ENCODE data around the gene DBNDD1.

DNA sequence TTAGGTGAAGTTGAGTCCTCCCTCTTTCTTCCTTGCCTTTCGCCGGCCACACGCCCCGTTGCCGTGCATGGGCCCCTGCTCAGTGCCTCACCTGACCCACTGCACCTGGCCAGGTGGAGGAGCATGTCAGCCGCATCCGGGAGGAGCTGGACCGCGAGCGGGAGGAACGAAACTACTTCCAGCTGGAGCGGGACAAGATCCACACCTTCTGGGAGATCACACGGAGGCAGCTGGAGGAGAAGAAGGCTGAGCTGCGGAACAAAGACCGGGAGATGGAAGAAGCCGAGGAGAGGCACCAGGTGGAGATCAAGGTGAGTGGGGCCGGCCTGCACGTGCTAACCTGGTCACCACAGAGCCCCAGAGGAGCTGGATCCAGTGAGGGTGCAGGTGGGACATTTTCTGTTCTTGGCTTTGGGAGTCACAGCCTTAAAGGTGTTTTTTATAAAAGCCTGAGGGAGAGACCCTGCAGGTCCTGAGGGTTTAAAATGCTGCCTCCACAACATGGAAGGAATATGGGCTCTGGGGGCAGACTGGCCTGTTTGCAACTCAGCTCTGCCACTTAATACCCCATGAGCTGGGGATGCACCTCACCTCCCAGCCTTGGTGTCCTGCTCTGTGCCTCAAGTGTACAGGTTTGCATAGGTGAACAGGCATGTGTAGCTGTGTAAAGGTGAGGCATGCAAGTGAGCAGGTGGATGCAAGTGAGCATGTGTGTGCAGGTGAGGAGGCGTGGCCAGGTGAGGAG is 12.1 kb upstream of the DBNDD1 start:
- no peak for TF ChIP-seq FOS (IDR thresholded peaks at IDR 0.05; ENCODE audit: borderline replicate concordance, insufficient read depth, low read length)
- TF ChIP-seq EZH2 (IDR thresholded peaks at IDR 0.05; ENCODE audit: borderline replicate concordance, low read depth, low read length, severe bottlenecking), result no peak
- TF ChIP-seq, protein P1, sequence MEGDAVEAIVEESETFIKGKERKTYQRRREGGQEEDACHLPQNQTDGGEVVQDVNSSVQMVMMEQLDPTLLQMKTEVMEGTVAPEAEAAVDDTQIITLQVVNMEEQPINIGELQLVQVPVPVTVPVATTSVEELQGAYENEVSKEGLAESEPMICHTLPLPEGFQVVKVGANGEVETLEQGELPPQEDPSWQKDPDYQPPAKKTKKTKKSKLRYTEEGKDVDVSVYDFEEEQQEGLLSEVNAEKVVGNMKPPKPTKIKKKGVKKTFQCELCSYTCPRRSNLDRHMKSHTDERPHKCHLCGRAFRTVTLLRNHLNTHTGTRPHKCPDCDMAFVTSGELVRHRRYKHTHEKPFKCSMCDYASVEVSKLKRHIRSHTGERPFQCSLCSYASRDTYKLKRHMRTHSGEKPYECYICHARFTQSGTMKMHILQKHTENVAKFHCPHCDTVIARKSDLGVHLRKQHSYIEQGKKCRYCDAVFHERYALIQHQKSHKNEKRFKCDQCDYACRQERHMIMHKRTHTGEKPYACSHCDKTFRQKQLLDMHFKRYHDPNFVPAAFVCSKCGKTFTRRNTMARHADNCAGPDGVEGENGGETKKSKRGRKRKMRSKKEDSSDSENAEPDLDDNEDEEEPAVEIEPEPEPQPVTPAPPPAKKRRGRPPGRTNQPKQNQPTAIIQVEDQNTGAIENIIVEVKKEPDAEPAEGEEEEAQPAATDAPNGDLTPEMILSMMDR (IDR thresholded peaks at IDR 0.05; ENCODE audit: extremely low read depth in 1 of 2, insufficient read depth in 1 of 2, low read depth in 1 of 2, low read length in 2 of 2), result no peak
- no peak for TF ChIP-seq POLR2A (IDR thresholded peaks at IDR 0.05; ENCODE audit: low read depth, low read length)
